CD14-positive monocyte (primary cell): ENCODE results near the gene CUX1. TPM values are rescaled to one million over a fixed set of nuclear protein-coding genes. Genes with fewer than 3 reads are reported as not detected.
A peak's percentile ranks its signal among the peaks of the same experiment; 100 is the strongest.
"Not testable (repeated sequence)": the region's sequence is repeated elsewhere in the genome, so short reads cannot be mapped to it uniquely, and the experiment has no call there.

Source experiments
- DNase-seq, 3 donors: peaks; one replicate each; pipeline ENCODE4 v3.0.0-alpha.2; 2011 to 2022
- H2AFZ ChIP-seq: 2 replicates; pipeline ENCODE4 v1.6.0; 2012; ENCODE audit warnings: mild to moderate bottlenecking, low read depth, low read length, inconsistent platforms; ENCODE audit not compliant: insufficient read depth, poor library complexity, severe bottlenecking
- H3K27ac ChIP-seq, 2 donors: 1 replicate in 1 of 2; 2 replicates in 1 of 2; pipeline ENCODE4 v1.5.1; 2012 to 2013; ENCODE audit warnings: low read length in 2 of 2, control low read depth in 1 of 2, inconsistent platforms in 1 of 2, low read depth in 1 of 2, mild to moderate bottlenecking in 1 of 2
- H3K27me3 ChIP-seq, 2 donors: one replicate each; pipeline versions ENCODE4 v1.6.0 to v1.6.1; 2011 to 2013; ENCODE audit warnings: low read length in 2 of 2; ENCODE audit not compliant: control insufficient read depth in 2 of 2, insufficient read depth in 2 of 2
- H3K36me3 ChIP-seq, 2 donors: replicated peaks in 1 of 2; 1 replicate in 1 of 2; 2 replicates in 1 of 2; pipeline versions ENCODE4 v1.5.1 to v1.6.1; 2012 to 2013; ENCODE audit warnings: low read length in 2 of 2, control low read depth in 1 of 2, inconsistent platforms in 1 of 2, mild to moderate bottlenecking in 1 of 2; ENCODE audit not compliant: insufficient read depth in 2 of 2, control insufficient read depth in 1 of 2
- H3K4me1 ChIP-seq, 2 donors: 1 replicate in 1 of 2; 2 replicates in 1 of 2; pipeline versions ENCODE4 v1.5.1 to v1.6.1; 2012 to 2013; ENCODE audit warnings: low read length in 2 of 2, control low read depth in 1 of 2, inconsistent platforms in 1 of 2, mild to moderate bottlenecking in 1 of 2, moderate library complexity in 1 of 2; ENCODE audit not compliant: insufficient read depth in 2 of 2, control insufficient read depth in 1 of 2
- H3K4me2 ChIP-seq: replicated peaks from 2 replicates; pipeline ENCODE3; 2012; ENCODE audit warnings: low read length, moderate library complexity, mild to moderate bottlenecking; ENCODE audit not compliant: poor library complexity, severe bottlenecking; ENCODE audit errors: extremely low read depth
- H3K4me3 ChIP-seq, 3 experiments: fragments of 200-600 bp in 1 of 3; sonication (generic) in 1 of 3; replicated peaks in 1 of 3; 1 replicate in 2 of 3; 2 replicates in 1 of 3; pipeline ENCODE4 v1.5.1; 2011 to 2013; ENCODE audit warnings: low read length in 3 of 3, mild to moderate bottlenecking in 3 of 3, control low read depth in 2 of 3, low read depth in 2 of 3, inconsistent platforms in 1 of 3, moderate library complexity in 1 of 3
- H3K79me2 ChIP-seq: 2 replicates; pipeline ENCODE4 v1.6.0; 2012; ENCODE audit warnings: mild to moderate bottlenecking, control low read depth, inconsistent platforms, low read length, moderate library complexity; ENCODE audit not compliant: insufficient read depth
- H3K9ac ChIP-seq: 2 replicates; pipeline ENCODE4 v1.6.0; 2017; ENCODE audit warnings: low read length, mild to moderate bottlenecking; ENCODE audit not compliant: insufficient read depth, poor library complexity, severe bottlenecking
- H3K9me3 ChIP-seq, 2 donors: replicated peaks in 1 of 2; 1 replicate in 1 of 2; 2 replicates in 1 of 2; pipeline versions ENCODE4 v1.5.1 to v1.6.1; 2012 to 2013; ENCODE audit warnings: low read length in 2 of 2, control low read depth in 1 of 2; ENCODE audit not compliant: control insufficient read depth in 1 of 2, insufficient read depth in 1 of 2
- H4K20me1 ChIP-seq: 2 replicates; pipeline ENCODE4 v1.6.0; 2012; ENCODE audit warnings: mild to moderate bottlenecking, low read length, control low read depth, moderate library complexity; ENCODE audit not compliant: insufficient read depth
- H3K27ac Mint-ChIP-seq, 7 donors: one replicate each; pipeline ENCODE4 v1.8.0; 2020; ENCODE audit warnings: mild to moderate bottlenecking in 7 of 7, mixed read lengths in 7 of 7, moderate library complexity in 6 of 7, inconsistent platforms in 2 of 7
- H3K27me3 Mint-ChIP-seq, 3 donors: one replicate each; pipeline ENCODE4 v1.8.0; 2021 to 2022; ENCODE audit warnings: low read depth in 3 of 3, mild to moderate bottlenecking in 3 of 3, mixed read lengths in 3 of 3, moderate library complexity in 3 of 3, inconsistent platforms in 1 of 3
- H3K36me3 Mint-ChIP-seq, 2 donors: one replicate each; pipeline ENCODE4 v1.8.0; 2020; ENCODE audit warnings: mixed read lengths in 2 of 2, inconsistent platforms in 1 of 2, mild to moderate bottlenecking in 1 of 2
- H3K4me1 Mint-ChIP-seq: one replicate; pipeline ENCODE4 v1.8.0; 2020; ENCODE audit warnings: mild to moderate bottlenecking, mixed read lengths
- H3K4me3 Mint-ChIP-seq, 2 donors: one replicate each; pipeline ENCODE4 v1.8.0; 2020; ENCODE audit warnings: mild to moderate bottlenecking in 2 of 2, mixed read lengths in 2 of 2, moderate library complexity in 1 of 2
- H3K9me3 Mint-ChIP-seq, 7 donors: one replicate each; pipeline ENCODE4 v1.8.0; 2020 to 2022; ENCODE audit warnings: mixed read lengths in 7 of 7, mild to moderate bottlenecking in 6 of 7, moderate library complexity in 6 of 7, inconsistent platforms in 2 of 7
- CTCF ChIP-seq: fragments of 200-600 bp; IDR thresholded peaks from one replicate; pipeline ENCODE4 v1.8.0; 2022; ENCODE audit warnings: antibody characterized with exemption, mild to moderate bottlenecking
- WGBS: methylation state at CpG from one replicate; pipeline ENCODE4 v1.1.5; 2013; ENCODE audit warnings: missing lambda C conversion rate; ENCODE audit not compliant: insufficient coverage; 5-methylcytosine and 5-hydroxymethylcytosine counted together
- intact Hi-C, 2 donors: fragments of 100-400 bp; cut with micrococcal nuclease; formaldehyde crosslinking; loops; one replicate each; pipeline versions ENCODE4 v1.15.0 to v1.15.1; 2023
- polyA plus RNA-seq, 3 donors: library from polyadenylated mRNA; depleted of rRNA in 1 of 3; unstranded in 2 of 3; stranded (reverse) in 1 of 3; fragments of 300-500 nt in 2 of 3; fragments of >200 nt in 1 of 3; fragmentation: Illumina TruSeq in 2 of 3; gene quantifications; 1 replicate in 2 of 3; 2 replicates in 1 of 3; pipeline ENCODE4 v1.2.3, GENCODE V29; 2012 to 2021

Gene CUX1
- polyA plus RNA-seq, 3 donors: 17.6 to 38.0 (median 28.0) TPM

GRCh38 chr7:101987494-101987893 is 170.1 kb downstream of the CUX1 start:
- Mint-ChIP-seq H3K36me3 (peaks cover 15 to 31% of the 10 kb centered on the region in 2 donors), H3K27ac (peak overlapping the region in 1 of 7 donors; percentile 18)

GRCh38 chr7:101988060-101988459 is 170.6 kb downstream of the CUX1 start:
- H3K9ac ChIP-seq, H3K9me3 Mint-ChIP-seq, intact Hi-C loops, H3K27me3 Mint-ChIP-seq, H3K27me3 ChIP-seq, H3K4me3 Mint-ChIP-seq, H3K4me3 ChIP-seq, H3K9me3 ChIP-seq, DNase-seq, H2AFZ ChIP-seq, H3K4me2 ChIP-seq: not testable (repeated sequence)
- WGBS: 72% methylated on average over 8 of the region's 10 CpGs
- Mint-ChIP-seq H3K36me3 (peaks cover 15 to 30% of the 10 kb centered on the region in 2 donors), H3K27ac (peak overlapping the region in 3 of 7 donors; percentile 13 to 43 (median 18)), H3K4me1 (peaks cover 21% of the 10 kb centered on the region)
- H3K79me2 ChIP-seq: peaks cover 85% of the 10 kb centered on the region
- H3K4me1 ChIP-seq: peaks cover 12 to 22% of the 10 kb centered on the region in 2 donors
- peaks cover 2 to 37% of the 10 kb centered on the region in 2 donors for H3K36me3 ChIP-seq
- peaks cover 96% of the 10 kb centered on the region for H4K20me1 ChIP-seq
- H3K27ac ChIP-seq: peak overlapping the region in 1 of 2 donors; percentile 26

More at GRCh38 chr7:101987494-101987893, 170.1 kb downstream of the CUX1 start:
- no peaks in the 10 kb centered on the region for H3K27me3 ChIP-seq
- H3K4me2 ChIP-seq: no peak overlapping the region
- 100% methylated on average over 3 of the region's 13 CpGs for WGBS
- no peak for DNase-seq
- peaks cover 12 to 22% of the 10 kb centered on the region in 2 donors for H3K4me1 ChIP-seq
- peaks cover 2 to 40% of the 10 kb centered on the region in 2 donors for H3K36me3 ChIP-seq
- peaks cover 0 to 4% (median 0%) of the 10 kb centered on the region in 7 donors for H3K9me3 Mint-ChIP-seq
- H3K4me1 Mint-ChIP-seq: peaks cover 21% of the 10 kb centered on the region
- peaks cover 0 to 4% of the 10 kb centered on the region in 2 donors for H3K9me3 ChIP-seq
- no peak overlapping the region for H3K4me3 ChIP-seq
- peaks cover 85% of the 10 kb centered on the region for H3K79me2 ChIP-seq
- H4K20me1 ChIP-seq: peaks cover 95% of the 10 kb centered on the region
- H3K9ac ChIP-seq: no peak overlapping the region
- no peak for TF ChIP-seq CTCF
- H2AFZ ChIP-seq: no peak overlapping the region
- peaks cover 0 to 2% (median 0%) of the 10 kb centered on the region in 3 donors for H3K27me3 Mint-ChIP-seq
- intact Hi-C loops: no loop called here
- no peak overlapping the region for H3K27ac ChIP-seq
- no peak overlapping the region for H3K4me3 Mint-ChIP-seq
